Parathyroid adenoma (tissue), 2 donors: Measurements from ENCODE around the gene PSG7.
"Not testable (repeated sequence)": the region's sequence is repeated elsewhere in the genome, so short reads cannot be mapped to it uniquely, and the experiment has no call there.

Experiments used
- H2AFZ ChIP-seq: fragments of 300-600 bp; sonication (generic); one replicate; pipeline ENCODE4 v1.7.0; 2017; ENCODE audit warnings: antibody characterized with exemption, mild to moderate bottlenecking
- H3K27ac ChIP-seq: fragments of 300-600 bp; sonication (generic); one replicate; pipeline ENCODE4 v1.7.0; 2017
- H3K27me3 ChIP-seq: fragments of 300-600 bp; sonication (generic); one replicate; pipeline ENCODE4 v1.7.0; 2017; ENCODE audit warnings: low read length; ENCODE audit not compliant: control insufficient read depth, insufficient read depth
- H3K36me3 ChIP-seq: fragments of 300-600 bp; sonication (generic); one replicate; pipeline ENCODE4 v1.7.0; 2017; ENCODE audit warnings: low read length; ENCODE audit not compliant: control insufficient read depth, insufficient read depth
- H3K4me1 ChIP-seq: fragments of 300-600 bp; sonication (generic); one replicate; pipeline ENCODE4 v1.7.0; 2017; ENCODE audit warnings: control low read depth
- H3K4me2 ChIP-seq: fragments of 300-600 bp; sonication (generic); one replicate; pipeline ENCODE4 v1.7.0; 2017; ENCODE audit warnings: low read length
- H3K4me3 ChIP-seq: fragments of 300-600 bp; sonication (generic); one replicate; pipeline ENCODE4 v1.7.0; 2017; ENCODE audit warnings: low read depth, low read length
- H3K79me2 ChIP-seq: fragments of 300-600 bp; sonication (generic); one replicate; pipeline ENCODE4 v1.7.0; 2017; ENCODE audit warnings: control low read depth
- H3K9ac ChIP-seq: fragments of 300-600 bp; sonication (generic); one replicate; pipeline ENCODE4 v1.7.0; 2017; ENCODE audit warnings: mild to moderate bottlenecking
- H3K9me3 ChIP-seq: fragments of 300-600 bp; sonication (generic); one replicate; pipeline ENCODE4 v1.7.0; 2017; ENCODE audit warnings: low read length; ENCODE audit not compliant: control insufficient read depth
- CTCF ChIP-seq: fragments of 300-600 bp; sonication (generic); IDR thresholded peaks from one replicate; pipeline ENCODE4 v1.7.0; 2017; ENCODE audit warnings: antibody characterized with exemption, mild to moderate bottlenecking
- donor health status: primary hyperparathyroidism.

Gene PSG7

GRCh38 chr19:42926781-42927180, 10.2 kb downstream of the PSG7 start:
- H3K9ac ChIP-seq = no peak overlapping the region
- H3K27ac ChIP-seq = no peak overlapping the region
- TF ChIP-seq CTCF = no peak
- no peaks in the 10 kb centered on the region for H3K27me3 ChIP-seq
- no peaks in the 10 kb centered on the region for H3K4me1 ChIP-seq
- no peak overlapping the region for H3K4me3 ChIP-seq
- no peak overlapping the region for H2AFZ ChIP-seq
- H3K36me3 ChIP-seq = no peaks in the 10 kb centered on the region
- no peaks in the 10 kb centered on the region for H3K79me2 ChIP-seq
- H3K9me3 ChIP-seq = no peaks in the 10 kb centered on the region
- H3K4me2 ChIP-seq = no peak overlapping the region

- not testable (repeated sequence) for H3K79me2 ChIP-seq, H3K9me3 ChIP-seq, H3K4me1 ChIP-seq, H2AFZ ChIP-seq, H3K36me3 ChIP-seq, H3K27me3 ChIP-seq, H3K27ac ChIP-seq, H3K4me3 ChIP-seq, H3K4me2 ChIP-seq, H3K9ac ChIP-seq
Measured at GRCh38 chr19:42923106-42923505, 13.9 kb downstream of the PSG7 start.

GRCh38 chr19:42920971-42921370, 16.0 kb downstream of the PSG7 start:
- not testable (repeated sequence) for H3K4me3 ChIP-seq, H3K4me1 ChIP-seq, H3K27me3 ChIP-seq, H3K4me2 ChIP-seq, H3K36me3 ChIP-seq, H2AFZ ChIP-seq, H3K9me3 ChIP-seq, H3K9ac ChIP-seq, H3K27ac ChIP-seq, H3K79me2 ChIP-seq

- no peaks in the 10 kb centered on the region for H3K36me3 ChIP-seq
- no peak overlapping the region for H3K27ac ChIP-seq
- no peak overlapping the region for H2AFZ ChIP-seq
- H3K9me3 ChIP-seq = no peaks in the 10 kb centered on the region
- TF ChIP-seq CTCF = no peak
- no peak overlapping the region for H3K4me3 ChIP-seq
- H3K4me1 ChIP-seq = no peaks in the 10 kb centered on the region
- no peak overlapping the region for H3K9ac ChIP-seq
- no peaks in the 10 kb centered on the region for H3K27me3 ChIP-seq
- no peaks in the 10 kb centered on the region for H3K79me2 ChIP-seq
- no peak overlapping the region for H3K4me2 ChIP-seq
Measured at GRCh38 chr19:42919757-42920079, 17.3 kb downstream of the PSG7 start.

GRCh38 chr19:42919070-42919756, 17.8 kb downstream of the PSG7 start:
- not testable (repeated sequence) for H3K4me1 ChIP-seq, H3K27ac ChIP-seq, H3K27me3 ChIP-seq, H3K79me2 ChIP-seq, H3K9me3 ChIP-seq, H3K4me2 ChIP-seq, H3K9ac ChIP-seq, H2AFZ ChIP-seq, H3K36me3 ChIP-seq, H3K4me3 ChIP-seq

GRCh38 chr19:42918377-42919069, 18.5 kb downstream of the PSG7 start:
- not testable (repeated sequence) for H3K27ac ChIP-seq, H3K9me3 ChIP-seq, H3K4me3 ChIP-seq, H2AFZ ChIP-seq, H3K4me1 ChIP-seq, H3K36me3 ChIP-seq, H3K4me2 ChIP-seq, H3K27me3 ChIP-seq, H3K79me2 ChIP-seq, H3K9ac ChIP-seq

GRCh38 chr19:42917634-42918033, 19.4 kb downstream of the PSG7 start, which contains the start of gene PSG6:
Gene PSG6, minus strand, starts transcription at chr19:42917894. Its CDS starts 102 bp downstream, at chr19:42917792.
- H2AFZ ChIP-seq, H3K27me3 ChIP-seq, H3K36me3 ChIP-seq, H3K4me2 ChIP-seq, H3K4me1 ChIP-seq, H3K9me3 ChIP-seq, H3K27ac ChIP-seq, H3K79me2 ChIP-seq, H3K9ac ChIP-seq, H3K4me3 ChIP-seq: not testable (repeated sequence)

GRCh38 chr19:42916931-42917330, 20.1 kb downstream of the PSG7 start:
- not testable (repeated sequence) for H2AFZ ChIP-seq, H3K27me3 ChIP-seq, H3K4me3 ChIP-seq, H3K4me2 ChIP-seq, H3K79me2 ChIP-seq, H3K27ac ChIP-seq, H3K4me1 ChIP-seq, H3K36me3 ChIP-seq, H3K9me3 ChIP-seq, H3K9ac ChIP-seq

GRCh38 chr19:42913516-42913915, 23.5 kb downstream of the PSG7 start:
- not testable (repeated sequence) for H3K27ac ChIP-seq, H3K4me2 ChIP-seq, H2AFZ ChIP-seq, H3K9ac ChIP-seq, H3K4me3 ChIP-seq, H3K79me2 ChIP-seq, H3K36me3 ChIP-seq, H3K9me3 ChIP-seq, H3K4me1 ChIP-seq, H3K27me3 ChIP-seq
